Hepatocyte (in vitro differentiated cells): ENCODE results near the gene STARD10. TPM values are rescaled to one million over a fixed set of nuclear protein-coding genes. Genes with fewer than 3 reads are reported as not detected.

Experiments used
- DNase-seq: peaks from one replicate; pipeline ENCODE4 v3.0.0-alpha.2; 2016; ENCODE audit warnings: low spot score
- H2AFZ ChIP-seq: fragments of 200-600 bp; sonication (generic); 2 replicates; pipeline ENCODE4 v1.6.0; 2016; ENCODE audit warnings: antibody characterized with exemption, mild to moderate bottlenecking
- H3K27ac ChIP-seq: fragments of 200-600 bp; sonication (generic); 2 replicates; pipeline ENCODE4 v1.5.1; 2016; ENCODE audit warnings: mild to moderate bottlenecking
- H3K27me3 ChIP-seq: fragments of 200-600 bp; sonication (generic); 2 replicates; pipeline ENCODE4 v1.6.1; 2016
- H3K36me3 ChIP-seq: fragments of 200-600 bp; sonication (generic); replicated peaks from 2 replicates; pipeline ENCODE4 v1.5.1; 2016; ENCODE audit warnings: low read depth; ENCODE audit not compliant: insufficient read depth
- H3K4me1 ChIP-seq: fragments of 200-600 bp; sonication (generic); 2 replicates; pipeline ENCODE4 v1.5.1; 2016; ENCODE audit warnings: mild to moderate bottlenecking, moderate library complexity; ENCODE audit not compliant: insufficient read depth
- H3K4me2 ChIP-seq: fragments of 200-600 bp; sonication (generic); 2 replicates; pipeline ENCODE4 v1.6.0; 2016
- H3K4me3 ChIP-seq: fragments of 200-600 bp; sonication (generic); 2 replicates; pipeline ENCODE4 v1.5.1; 2016; ENCODE audit warnings: mild to moderate bottlenecking
- H3K79me2 ChIP-seq: fragments of 200-600 bp; sonication (generic); 2 replicates; pipeline ENCODE4 v1.6.0; 2017; ENCODE audit warnings: mild to moderate bottlenecking
- H3K9me2 ChIP-seq: fragments of 200-600 bp; sonication (generic); replicated peaks from 2 replicates; pipeline ENCODE4 v1.6.0; 2017; ENCODE audit warnings: mild to moderate bottlenecking; ENCODE audit not compliant: insufficient read depth
- H3K9me3 ChIP-seq: fragments of 200-600 bp; sonication (generic); 2 replicates; pipeline ENCODE4 v1.5.1; 2016; ENCODE audit warnings: low read depth, mild to moderate bottlenecking
- H4K20me1 ChIP-seq: fragments of 200-600 bp; sonication (generic); 2 replicates; pipeline ENCODE4 v1.6.0; 2016; ENCODE audit warnings: mild to moderate bottlenecking; ENCODE audit not compliant: insufficient read depth, poor library complexity, severe bottlenecking
- CTCF ChIP-seq: fragments of 200-600 bp; sonication (generic); IDR thresholded peaks from 2 replicates; pipeline ENCODE4 v1.5.1; 2016; ENCODE audit warnings: antibody characterized with exemption, mild to moderate bottlenecking; ENCODE audit not compliant: poor library complexity
- EZH2 ChIP-seq: fragments of 200-600 bp; sonication (generic); IDR thresholded peaks from 2 replicates; pipeline ENCODE4 v1.6.1; 2016; ENCODE audit warnings: antibody characterized with exemption, mild to moderate bottlenecking, borderline replicate concordance
- EZH2phosphoT487 ChIP-seq: fragments of 200-600 bp; sonication (generic); IDR thresholded peaks from one replicate; pipeline ENCODE4 v1.6.1; 2018; ENCODE audit warnings: antibody characterized with exemption, mild to moderate bottlenecking, low read depth, moderate library complexity; ENCODE audit not compliant: unreplicated experiment, severe bottlenecking
- WGBS: methylation state at CpG from one replicate; pipeline ENCODE4 v1.1.6; 2016; ENCODE audit warnings: low lambda C conversion rate; ENCODE audit errors: missing lambda C conversion rate; 5-methylcytosine and 5-hydroxymethylcytosine counted together
- polyA plus RNA-seq: library from polyadenylated mRNA; unstranded; fragments of >200 nt; fragmentation: Nextera tagmentation; extraction: Ambion mirVana; gene quantifications from 2 replicates; pipeline ENCODE4 v1.2.1, GENCODE V29; 2016
- total RNA-seq: library from RNA; depleted of rRNA; stranded (reverse); fragments of >200 nt; gene quantifications from 2 replicates; pipeline ENCODE4 v1.2.3, GENCODE V29; 2014

STARD10 gene
- total and polyA plus RNA-seq, 2 experiments from 2014 or later: 290 to 686 TPM

- Histone ChIP-seq H2AFZ (no peak overlapping the region), H4K20me1 (peaks cover 49% of the 10 kb centered on the region), H3K4me3 (no peak overlapping the region), H3K27ac (no peak overlapping the region), H3K4me1 (peaks cover 27% of the 10 kb centered on the region), H3K9me2 (no peaks in the 10 kb centered on the region), H3K36me3 (no peaks in the 10 kb centered on the region), H3K9me3 (no peaks in the 10 kb centered on the region), H3K4me2 (peak overlapping the region; percentile 93), H3K27me3 (no peaks in the 10 kb centered on the region), H3K79me2 (peaks cover 85% of the 10 kb centered on the region)
- no peak for DNase-seq
- 68% methylated on average over 2 of the region's 2 CpGs for WGBS
- TF ChIP-seq CTCF (no peak), EZH2 (no peak), EZH2phosphoT487 (no peak)
These were observed 74.7 kb downstream of the STARD10 start for GRCh38 chr11:72719144-72719543.

GRCh38 chr11:72718101-72718501 is 75.7 kb downstream of the STARD10 start:
- Histone ChIP-seq H3K36me3 (no peaks in the 10 kb centered on the region), H3K27ac (no peak overlapping the region), H3K9me2 (no peaks in the 10 kb centered on the region), H3K4me3 (no peak overlapping the region), H4K20me1 (peaks cover 49% of the 10 kb centered on the region), H3K9me3 (no peaks in the 10 kb centered on the region), H3K27me3 (no peaks in the 10 kb centered on the region), H3K4me2 (no peak overlapping the region), H3K4me1 (peaks cover 30% of the 10 kb centered on the region), H2AFZ (no peak overlapping the region), H3K79me2 (peaks cover 76% of the 10 kb centered on the region)
- DNase-seq: no peak
- 88% methylated on average over 9 of the region's 9 CpGs for WGBS
- no peak for TF ChIP-seq CTCF

- WGBS: 93% methylated on average over 14 of the region's 14 CpGs
- Histone ChIP-seq H4K20me1 (peaks cover 49% of the 10 kb centered on the region), H3K27me3 (no peaks in the 10 kb centered on the region), H3K36me3 (no peaks in the 10 kb centered on the region), H3K4me3 (no peak overlapping the region), H2AFZ (no peak overlapping the region), H3K9me3 (no peaks in the 10 kb centered on the region), H3K79me2 (peaks cover 75% of the 10 kb centered on the region), H3K9me2 (no peaks in the 10 kb centered on the region), H3K4me2 (no peak overlapping the region), H3K4me1 (peaks cover 29% of the 10 kb centered on the region), H3K27ac (no peak overlapping the region)
- DNase-seq: no peak
- TF ChIP-seq CTCF: no peak
- no peak for TF ChIP-seq EZH2phosphoT487
- TF ChIP-seq EZH2: no peak
These were observed 76.9 kb downstream of the STARD10 start for GRCh38 chr11:72716788-72717435.
